HG03196 (cell line): ENCODE measurements around the gene EPOP.

Experiments used
- ATAC-seq: cut with Tn5 transposase; IDR thresholded peaks from one replicate; pipeline ENCODE4 v1.9.1; 2021; ENCODE audit not compliant: unreplicated experiment

Gene EPOP

DNA sequence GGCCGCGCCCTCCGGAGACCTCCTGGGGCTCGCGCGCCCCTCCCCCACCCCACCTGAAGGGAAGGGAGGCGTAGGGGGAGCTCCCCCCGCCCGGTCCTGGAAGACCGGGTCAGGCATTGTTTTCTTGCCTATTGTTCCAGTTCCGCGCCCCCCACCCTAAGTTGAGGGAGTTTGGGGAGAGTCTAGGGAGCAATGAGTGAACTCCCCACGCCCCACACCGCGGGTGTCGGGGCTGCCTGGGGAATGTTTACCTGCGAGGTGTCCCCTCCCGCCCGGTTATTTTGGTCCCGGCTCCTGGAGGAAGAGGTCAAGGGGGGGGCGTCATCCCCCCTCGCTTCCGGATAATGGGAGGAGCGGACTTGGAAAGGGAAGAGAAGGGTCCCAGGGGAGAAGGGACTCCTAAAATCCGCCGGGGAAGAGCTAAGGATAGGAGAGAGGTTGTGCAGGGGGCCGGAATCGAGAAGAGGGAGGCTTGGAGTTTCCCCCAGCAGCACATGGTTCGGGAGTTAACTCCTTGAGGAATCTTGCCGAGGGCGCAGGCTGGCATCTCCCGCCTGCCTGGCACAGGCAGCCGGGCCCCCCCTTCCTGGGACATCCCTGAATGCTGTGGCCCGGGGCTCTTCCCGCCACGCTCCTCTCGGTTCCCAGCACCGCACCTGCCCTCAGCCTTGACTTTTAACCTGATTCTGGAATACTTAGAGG is 31.2 kb upstream of the EPOP start:
- ATAC-seq = no peak

DNA sequence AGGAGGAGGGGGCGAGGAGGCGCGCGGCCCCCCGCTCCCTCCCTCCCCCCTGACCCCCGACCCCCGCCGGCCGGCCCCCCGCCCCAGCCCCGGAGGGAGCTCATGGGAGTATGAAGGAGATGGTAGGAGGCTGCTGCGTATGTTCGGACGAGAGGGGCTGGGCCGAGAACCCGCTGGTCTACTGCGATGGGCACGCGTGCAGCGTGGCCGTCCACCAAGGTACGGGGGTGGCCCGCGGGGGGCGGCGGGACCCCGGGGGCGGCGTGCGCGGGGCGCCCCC is 30.7 kb upstream of the EPOP start:
- no peak for ATAC-seq

DNA sequence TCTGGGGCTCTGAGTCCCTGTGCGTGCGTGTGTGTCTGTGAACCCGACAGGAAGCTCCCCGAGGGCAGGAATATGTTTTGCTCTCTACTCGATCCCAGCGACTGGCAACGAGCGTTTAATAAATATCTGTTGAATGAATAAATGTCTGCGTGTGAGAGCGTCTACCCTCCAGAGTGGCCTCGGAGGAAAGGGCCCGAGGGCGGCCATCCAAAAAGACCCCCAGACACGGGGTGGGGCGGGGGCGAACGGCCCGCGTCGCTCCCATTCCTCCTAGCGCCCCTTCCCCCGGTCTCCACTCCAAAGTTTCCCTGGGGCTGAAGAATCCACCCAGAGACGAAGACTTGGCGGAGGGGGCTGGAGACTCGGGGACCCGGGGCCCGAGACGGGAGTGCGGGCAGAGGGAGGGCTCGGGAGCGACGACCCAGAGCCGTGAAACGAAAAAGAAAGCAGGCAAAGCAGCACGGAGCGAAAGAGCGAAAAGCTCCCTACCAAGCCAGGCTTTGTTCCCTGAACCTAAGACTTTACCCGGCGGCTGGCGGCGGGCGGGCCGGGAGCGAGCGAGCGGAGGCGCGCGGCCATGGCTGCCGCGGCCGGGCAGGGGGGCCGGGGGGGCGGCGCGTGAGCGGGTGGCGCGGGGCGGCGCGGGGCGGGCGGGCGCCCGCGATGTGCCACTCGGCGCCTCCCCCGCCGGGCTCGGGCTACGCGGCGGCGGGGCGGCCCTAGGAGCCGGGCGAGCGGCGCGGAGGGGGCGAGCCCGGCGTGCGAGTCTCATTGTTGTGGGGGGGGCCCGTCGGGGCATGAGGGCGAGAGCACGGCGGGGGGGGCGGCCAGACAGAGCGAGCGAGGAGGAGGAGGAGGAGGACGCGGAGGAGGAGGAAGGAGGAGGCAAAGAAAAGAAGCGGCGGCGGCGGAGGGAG is 30.1 kb upstream of the EPOP start, which contains the start of gene MLLT6:
MLLT6 (plus strand) TSS at position 668 of the 917 bp plus-strand sequence. CDS start 360 bp downstream, outside the sequence.
- ATAC-seq = no peak

DNA sequence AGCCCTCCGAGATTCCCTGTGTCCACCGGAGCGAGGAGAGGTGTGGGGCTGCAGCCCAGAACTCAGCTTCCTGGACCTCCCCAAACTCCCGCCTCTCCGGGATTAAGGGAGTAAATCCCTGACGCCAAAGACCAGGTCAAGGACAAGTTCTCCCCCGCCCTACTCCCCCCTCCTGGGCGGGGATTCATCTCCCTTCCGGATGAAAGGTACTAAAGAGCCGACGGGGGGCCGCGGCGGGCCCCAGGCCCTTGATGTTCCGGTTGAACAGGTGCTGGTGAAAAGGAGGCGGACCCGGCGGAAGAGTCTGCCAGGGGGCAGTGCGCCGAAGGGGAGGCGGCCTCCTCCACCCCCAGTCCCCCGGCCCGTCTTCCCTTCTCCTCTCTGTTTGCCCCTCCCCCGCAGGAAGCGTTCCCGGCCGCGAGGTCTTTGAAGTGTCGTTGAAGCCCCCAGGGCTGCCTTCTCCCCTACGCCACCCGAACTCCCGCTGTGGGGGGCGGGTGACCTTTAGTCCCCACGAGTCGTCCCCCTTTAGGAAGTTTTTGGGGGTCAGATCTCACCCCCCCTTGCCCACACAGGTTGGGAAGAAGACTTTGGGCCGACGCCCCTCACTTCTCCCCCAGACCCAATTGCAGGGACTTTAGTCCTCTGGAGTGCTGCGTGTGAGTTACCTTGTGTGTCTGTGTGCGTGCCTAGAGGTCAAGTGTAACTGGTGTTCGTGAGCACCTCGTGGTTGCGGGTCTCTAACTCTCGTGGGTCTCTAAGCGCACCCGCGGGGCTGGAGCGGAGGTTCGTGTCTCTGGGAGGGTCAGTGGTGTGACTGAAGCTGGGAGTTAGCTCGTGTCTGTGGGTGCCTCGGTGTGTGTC is 29.2 kb upstream of the EPOP start:
- no peak for ATAC-seq

DNA sequence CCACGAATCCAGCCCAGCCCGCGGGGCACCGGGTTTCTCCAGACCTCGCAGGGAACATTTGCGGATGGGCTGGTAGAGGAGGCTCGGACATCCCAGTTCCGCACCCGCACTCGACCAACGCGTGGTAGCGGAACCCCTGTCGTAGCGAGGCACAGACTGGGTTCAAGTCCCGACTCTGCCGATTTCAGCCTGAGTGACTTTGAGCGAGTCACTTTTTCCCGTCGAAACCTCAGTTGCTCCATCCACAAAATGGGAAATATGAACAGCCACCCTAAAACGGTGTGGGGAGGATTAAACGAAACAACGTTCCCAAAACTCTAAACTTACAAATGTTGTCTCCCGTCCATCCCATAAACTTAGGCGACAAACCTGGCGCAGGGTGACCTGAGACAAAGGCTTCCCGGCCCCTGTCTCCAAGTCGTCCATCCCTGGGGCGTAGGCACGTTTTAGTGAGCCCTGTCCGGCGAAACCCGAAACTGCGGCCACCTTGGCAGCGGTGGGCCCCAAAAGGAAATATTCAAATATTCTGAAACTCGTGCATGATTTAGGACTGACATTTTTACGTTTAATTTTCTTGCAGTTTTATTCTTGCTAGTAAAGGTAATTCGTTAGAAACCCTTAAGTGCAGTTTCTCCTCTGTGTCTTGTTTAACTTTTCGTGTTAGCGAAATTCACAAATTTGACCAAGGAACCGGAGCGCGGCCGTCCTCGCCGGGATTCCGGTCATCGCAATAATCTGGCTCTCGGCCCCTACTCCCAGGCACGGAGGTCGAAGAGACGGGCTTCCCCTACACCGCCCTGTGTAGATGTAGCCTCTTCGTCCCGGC is 28.4 kb upstream of the EPOP start:
- ATAC-seq = no peak

DNA sequence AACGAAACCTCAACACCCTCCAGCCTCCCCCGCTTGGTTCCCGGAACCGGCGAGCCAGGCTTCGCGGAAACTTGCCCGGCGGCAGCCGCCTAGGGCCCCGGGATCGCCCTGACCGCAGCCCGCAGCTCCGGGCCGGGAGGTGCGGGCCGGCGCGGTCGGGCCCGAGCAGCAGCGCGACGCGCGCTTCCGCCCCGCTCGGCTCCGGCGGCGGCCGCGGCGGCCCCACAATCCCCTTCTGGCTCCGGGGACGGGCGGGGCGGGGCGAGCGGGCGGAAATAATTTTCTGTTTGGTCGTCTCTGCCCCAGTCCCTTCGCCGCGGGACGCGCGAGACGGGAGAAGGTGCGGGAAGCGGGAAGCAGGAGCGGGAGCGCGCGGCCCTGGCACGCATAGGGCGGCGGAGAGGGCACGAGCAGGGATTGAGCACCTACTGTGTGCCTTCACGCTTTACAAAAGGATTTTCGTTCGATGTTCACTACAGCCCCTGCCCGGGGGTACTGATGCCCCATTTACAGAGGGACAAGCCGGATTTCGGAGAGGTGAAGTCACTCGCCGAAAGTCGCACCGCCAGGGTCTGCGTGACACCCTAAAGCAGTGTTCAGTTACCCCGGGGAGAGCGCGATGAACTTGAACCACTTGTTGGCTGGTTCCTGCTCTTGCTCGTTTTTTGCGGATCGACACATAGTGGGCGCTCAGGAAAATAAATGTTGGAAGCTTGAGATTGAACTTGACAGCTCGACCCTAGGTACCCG is 27.6 kb upstream of the EPOP start:
- peak; percentile 36 for ATAC-seq

DNA sequence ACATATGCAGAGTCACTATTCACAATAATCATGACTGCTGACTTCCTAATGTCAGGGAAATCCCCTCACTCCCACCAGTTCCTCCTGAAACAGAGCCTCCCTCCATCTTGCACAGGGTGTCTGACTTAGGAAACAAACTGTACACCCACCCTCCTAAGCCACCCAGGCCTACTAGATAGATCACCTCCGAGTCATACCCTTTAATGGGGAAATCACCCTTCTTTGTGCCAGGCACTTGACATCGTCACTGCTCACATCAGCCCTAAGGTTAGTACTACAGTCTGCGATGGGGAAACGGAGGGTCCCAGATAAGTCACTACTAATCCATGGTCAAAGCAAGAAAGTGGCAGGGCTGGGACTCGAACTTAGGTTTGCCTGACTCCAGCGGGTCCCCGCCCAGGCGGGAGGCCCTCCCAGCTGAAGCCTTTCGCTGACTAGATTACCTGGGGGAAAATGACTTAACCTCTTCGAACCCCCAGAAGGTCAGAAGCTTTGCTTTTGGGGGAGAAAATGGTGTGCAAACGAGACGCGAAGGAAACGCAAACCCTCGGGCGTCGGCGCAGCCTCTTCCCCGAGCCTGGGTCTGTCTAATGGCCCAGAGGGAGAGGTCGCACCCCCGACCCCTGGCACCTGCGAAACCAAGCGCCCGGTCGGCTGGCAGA is 26.9 kb upstream of the EPOP start:
- ATAC-seq = peak; percentile 18

DNA sequence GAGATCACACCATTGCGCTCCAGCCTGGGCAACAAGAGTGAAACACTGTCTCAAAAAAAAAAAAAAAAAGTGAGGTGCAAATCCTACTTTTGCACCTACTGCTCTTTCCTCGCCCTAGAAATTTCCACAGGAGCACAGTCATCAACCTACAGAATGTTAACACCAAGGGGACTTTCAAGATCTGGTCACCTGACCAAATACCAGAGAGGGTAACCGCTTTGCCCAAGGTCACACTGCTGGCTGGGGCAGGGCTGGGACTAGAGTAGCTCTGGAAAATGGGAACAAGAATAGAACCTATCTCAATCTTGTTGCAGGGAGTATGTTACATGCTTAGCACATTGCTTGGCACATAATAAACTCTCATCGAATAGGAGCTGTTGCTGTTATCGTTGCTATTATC is 24.0 kb upstream of the EPOP start:
- no peak for ATAC-seq

DNA sequence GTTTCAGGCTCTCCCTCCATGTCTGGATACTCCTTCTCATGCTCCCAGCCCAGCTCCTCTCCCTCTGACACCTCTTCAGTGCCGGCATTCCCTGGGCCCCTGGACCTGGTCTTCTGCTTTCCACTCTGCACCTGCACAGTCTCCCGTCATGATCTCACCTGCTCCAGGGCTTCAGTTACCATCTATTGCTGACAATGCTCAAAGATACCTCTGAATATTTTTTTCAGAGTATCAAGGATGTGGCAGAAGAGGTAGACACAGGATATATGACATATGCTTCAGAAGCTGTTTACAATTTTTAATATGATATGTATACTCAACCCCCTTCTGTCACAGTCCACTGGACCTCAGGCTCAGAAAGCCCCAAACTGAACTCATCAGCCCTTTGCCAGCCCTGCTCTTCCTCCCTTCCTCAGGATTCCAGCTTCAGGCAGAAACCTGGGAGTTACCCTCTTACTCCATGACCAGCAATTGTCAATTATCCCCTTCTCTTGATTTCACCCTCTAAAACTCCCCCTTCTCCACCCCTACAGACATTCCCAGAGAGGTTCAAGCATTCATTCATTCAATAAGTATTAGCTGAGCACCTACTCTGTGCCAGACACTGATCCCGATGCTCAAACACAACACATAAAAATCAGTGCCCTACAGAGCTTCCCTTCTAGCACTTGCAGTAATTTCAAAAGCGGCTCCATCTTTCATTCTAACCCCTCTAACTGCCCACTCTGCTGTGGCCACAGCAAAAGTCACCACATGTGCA is 22.5 kb upstream of the EPOP start:
- no peak for ATAC-seq

DNA sequence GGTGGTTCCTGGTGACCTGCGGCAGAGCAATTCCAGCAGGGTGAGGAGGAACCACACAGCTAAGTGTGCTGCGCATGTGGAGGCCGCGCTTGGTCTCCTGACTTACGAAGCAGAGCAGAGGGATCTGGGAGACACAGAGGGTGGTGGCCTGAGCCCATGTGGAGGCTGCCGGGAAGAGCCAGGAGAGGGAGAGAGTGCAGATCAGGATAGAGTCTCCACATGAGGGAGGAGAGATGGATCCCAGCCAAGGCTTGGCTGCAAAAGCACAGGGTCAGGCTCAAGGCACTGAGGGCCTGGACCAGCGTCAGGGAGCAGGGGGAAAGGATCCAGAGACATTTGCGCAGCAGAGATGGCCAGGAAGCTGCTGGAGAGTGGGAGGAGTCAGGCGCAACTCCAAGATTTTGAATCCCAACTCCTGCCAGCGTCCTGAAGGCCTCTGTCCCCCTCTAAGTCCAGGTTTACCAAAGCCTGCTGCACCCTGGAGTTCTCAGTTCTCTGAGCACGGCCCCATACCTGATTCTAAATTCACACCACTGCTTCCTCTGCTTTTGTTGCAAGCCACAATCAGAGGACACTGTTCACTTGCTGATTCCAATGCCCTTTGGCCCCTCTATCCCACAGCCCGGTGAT is 19.1 kb upstream of the EPOP start:
- ATAC-seq = no peak

DNA sequence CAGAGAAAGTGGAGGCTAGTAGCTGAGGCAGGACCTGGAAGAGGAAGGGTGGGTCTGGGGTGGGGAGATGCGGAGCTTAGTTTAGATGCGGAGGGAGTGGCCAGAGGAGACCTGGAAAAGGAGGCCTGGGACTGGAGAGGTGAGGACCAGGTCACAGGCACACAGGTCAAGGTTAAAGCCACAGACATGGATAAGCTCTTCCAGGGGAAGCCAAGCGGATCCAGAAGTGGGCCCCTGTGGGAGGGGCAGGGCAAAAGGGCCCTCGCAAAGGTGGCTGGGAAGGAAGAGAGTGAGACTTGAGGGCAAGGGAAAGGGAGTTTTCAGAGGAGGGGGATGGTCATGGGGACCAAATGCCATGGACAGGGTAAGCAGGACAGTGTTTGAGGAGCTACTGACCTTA is 16.4 kb upstream of the EPOP start:
- ATAC-seq = no peak

DNA sequence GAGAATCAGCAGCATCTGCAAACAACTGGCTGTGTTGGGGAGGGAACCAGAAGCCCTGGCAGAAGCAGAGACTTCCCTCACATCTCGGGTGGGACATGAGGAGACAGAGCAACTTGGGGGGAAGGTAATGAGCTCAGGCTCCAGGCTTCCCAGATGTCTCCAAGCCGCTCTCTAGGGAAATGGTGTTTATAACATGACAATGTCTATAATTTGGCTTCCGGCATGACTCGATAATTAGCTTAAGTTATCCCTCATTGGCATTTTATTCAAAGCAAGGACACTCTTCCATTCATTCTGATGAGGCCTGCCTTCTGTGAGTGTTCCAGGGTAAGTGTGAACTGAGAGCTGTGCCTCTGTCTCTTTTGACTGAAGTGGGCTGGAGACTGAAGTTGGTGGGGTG is 15.6 kb upstream of the EPOP start:
- ATAC-seq = no peak

DNA sequence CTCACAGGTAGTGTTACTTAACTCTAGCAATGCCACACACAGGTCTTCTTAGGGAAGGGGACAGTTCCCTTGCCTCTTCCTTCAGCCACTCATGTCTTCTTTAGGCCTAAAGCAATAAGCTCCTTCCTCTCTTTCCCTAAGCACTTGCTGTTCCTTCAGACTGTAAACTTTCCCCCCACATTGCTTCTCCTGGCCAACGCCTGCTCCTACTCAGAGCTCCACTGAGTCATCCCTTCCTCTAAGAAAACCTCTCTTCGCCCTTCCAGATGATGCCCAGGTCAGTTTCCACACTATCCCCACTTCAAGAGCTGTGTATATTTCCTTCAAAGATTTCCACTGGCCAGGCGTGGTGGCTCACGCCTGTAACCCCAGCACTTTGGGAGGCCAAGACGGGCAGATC is 12.5 kb upstream of the EPOP start:
- no peak for ATAC-seq

DNA sequence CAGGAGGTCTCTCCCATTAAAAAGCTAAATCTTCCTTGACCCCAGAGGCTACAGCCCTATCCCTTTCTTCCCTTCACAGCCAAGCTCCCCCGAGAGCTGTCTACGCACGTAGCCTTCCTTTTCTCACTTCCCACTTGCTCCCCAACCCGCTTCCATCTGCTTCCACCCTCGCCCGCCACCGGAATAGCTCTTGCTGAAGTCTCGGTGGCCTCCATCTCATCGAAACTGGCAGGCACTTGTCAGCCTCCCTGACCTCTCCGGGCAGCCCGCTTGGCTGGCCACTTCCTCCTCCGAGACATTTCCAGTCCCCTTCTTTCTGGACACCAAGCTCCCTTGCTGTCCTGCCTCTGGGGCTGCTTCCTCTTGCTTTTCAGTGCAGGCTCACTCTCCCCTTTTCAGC is 10.7 kb upstream of the EPOP start:
- no peak for ATAC-seq

DNA sequence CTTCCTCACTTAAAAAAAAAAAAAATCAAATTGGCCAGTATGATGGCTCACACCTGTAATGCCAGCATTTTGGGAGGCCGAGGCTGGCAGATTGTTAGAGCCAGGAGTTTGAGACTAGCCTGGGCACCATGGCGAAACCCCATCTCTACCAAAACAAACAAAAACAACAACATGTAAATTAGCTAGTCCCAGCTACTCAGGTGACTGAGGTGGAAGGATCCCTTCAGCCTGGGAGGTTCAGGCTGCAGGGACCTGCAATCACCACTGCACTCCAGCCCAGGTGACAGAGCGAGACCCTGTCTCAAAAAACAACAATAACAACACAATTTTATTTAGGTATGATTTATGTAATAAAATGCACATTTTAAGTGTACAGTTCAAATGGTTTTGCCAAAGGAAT is 6.3 kb upstream of the EPOP start:
- ATAC-seq = no peak

DNA sequence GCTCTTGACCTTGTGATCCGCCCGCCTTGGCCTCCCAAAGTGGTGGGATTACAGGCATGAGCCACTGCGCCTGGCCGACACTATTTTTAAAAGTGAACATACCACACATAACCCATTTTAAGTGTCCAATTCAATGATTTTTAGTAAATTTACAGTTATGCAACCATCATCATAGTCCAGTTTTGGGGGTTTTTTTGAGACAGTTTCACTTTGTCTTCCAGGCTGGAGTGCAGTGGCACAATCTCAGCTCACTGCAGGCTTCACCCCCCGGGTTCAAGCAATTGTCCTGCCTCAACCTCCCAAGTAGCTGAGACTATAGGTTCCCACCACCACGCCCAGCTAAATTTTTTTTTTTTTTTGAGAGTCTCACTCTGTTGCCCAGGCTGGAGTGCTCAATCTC is 3.1 kb upstream of the EPOP start:
- ATAC-seq = no peak

DNA sequence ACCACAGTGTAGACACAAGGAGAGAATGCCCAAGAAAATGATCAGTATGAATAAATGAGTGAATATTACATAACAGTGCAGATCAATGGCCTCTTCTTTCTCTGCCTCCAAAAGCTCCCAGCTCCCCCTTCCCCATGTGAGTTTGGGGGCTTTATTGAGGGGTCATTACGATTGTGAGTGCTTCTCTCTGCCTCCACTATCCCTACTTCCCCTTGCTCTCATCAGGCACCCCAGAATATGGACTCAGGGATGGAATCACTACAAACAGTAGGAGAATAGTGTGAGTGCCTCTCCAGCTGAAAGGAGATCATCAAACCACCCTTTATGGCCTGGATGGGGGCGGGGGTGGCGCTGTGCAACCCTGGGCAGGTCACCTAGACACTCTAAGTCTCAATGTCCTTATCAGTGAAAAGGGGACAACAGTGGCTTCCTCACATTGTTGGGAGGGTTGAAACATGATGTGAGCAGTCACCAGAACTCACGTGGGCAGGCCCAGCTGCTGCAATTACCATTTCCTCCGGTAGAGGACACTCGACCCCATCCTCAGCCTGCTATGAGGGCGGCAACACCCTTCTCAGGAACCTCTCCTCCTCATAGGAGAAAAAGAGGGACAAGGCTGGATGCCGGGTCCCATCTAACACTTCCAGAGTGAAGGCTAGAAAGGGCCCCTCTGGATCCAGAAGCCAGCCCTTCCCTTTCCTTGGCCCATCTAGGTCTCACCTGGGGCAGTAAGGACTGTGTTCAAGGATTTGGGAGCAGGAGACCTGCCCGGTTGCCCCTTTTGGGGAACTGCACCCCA is 2.1 kb upstream of the EPOP start:
- ATAC-seq = no peak
